ENCODE measurements around the gene B3GNT2.
"Not testable (repeated sequence)": the region's sequence is repeated elsewhere in the genome, so short reads cannot be mapped to it uniquely, and the experiment has no call there.

Gene B3GNT2

GRCh38 chr2:62195421-62196277 lies at the start of gene B3GNT2:
Gene B3GNT2 (plus strand): TSS chr2:62196115. CDS start chr2:62222221, 26,106 bp downstream.
- peak; percentile 29 to 61 for DNase-seq

GRCh38 chr2:62146790-62147189 lies 49.1 kb upstream of the B3GNT2 start:
- not testable (repeated sequence) for DNase-seq

- DNase-seq = no peak
These were observed 48.2 kb upstream of the B3GNT2 start for GRCh38 chr2:62147610-62148301.

GRCh38 chr2:62149708-62150107 lies 46.2 kb upstream of the B3GNT2 start:
- DNase-seq = no peak

GRCh38 chr2:62150597-62151305 lies 45.2 kb upstream of the B3GNT2 start:
- no peak for DNase-seq

GRCh38 chr2:62151306-62151638 lies 44.6 kb upstream of the B3GNT2 start:
- DNase-seq = no peak

GRCh38 chr2:62152000-62152399 lies 43.9 kb upstream of the B3GNT2 start:
- DNase-seq = no peak

GRCh38 chr2:62156861-62157496 lies 38.9 kb upstream of the B3GNT2 start:
- no peak for DNase-seq

GRCh38 chr2:62158444-62159121 lies 37.3 kb upstream of the B3GNT2 start:
- DNase-seq = no peak

- DNase-seq = not testable (repeated sequence)
These were observed 35.2 kb upstream of the B3GNT2 start for GRCh38 chr2:62160691-62161090.

GRCh38 chr2:62163106-62163831 lies 32.6 kb upstream of the B3GNT2 start:
- DNase-seq = no peak

- no peak for DNase-seq
These were observed 32.1 kb upstream of the B3GNT2 start for GRCh38 chr2:62163834-62164233.

- DNase-seq = no peak
These were observed 20.2 kb upstream of the B3GNT2 start for GRCh38 chr2:62175728-62176127.

GRCh38 chr2:62176801-62177200 lies 19.1 kb upstream of the B3GNT2 start:
- DNase-seq = no peak

- DNase-seq = no peak
These were observed 18.4 kb upstream of the B3GNT2 start for GRCh38 chr2:62177392-62178049.

- DNase-seq = no peak
These were observed 17.1 kb upstream of the B3GNT2 start for GRCh38 chr2:62178741-62179271.

- no peak for DNase-seq
These were observed 14.9 kb upstream of the B3GNT2 start for GRCh38 chr2:62180975-62181374.

- DNase-seq = no peak
These were observed 14.1 kb upstream of the B3GNT2 start for GRCh38 chr2:62181843-62182242.

GRCh38 chr2:62184512-62185230 lies 11.2 kb upstream of the B3GNT2 start:
- no peak for DNase-seq

GRCh38 chr2:62185475-62186155 lies 10.3 kb upstream of the B3GNT2 start:
- DNase-seq = no peak
